NOMO-1 (cell line): ENCODE measurements around the gene DMWD.
"Not testable (repeated sequence)": the region's sequence is repeated elsewhere in the genome, so short reads cannot be mapped to it uniquely, and the experiment has no call there.

Experiments
- DNase-seq, 2 experiments: peaks; one replicate each; lab custom pipeline; 2025; ENCODE audit not compliant: unreplicated experiment in 2 of 2; lab: John Stamatoyannopoulos, UW

The DMWD gene

DNA sequence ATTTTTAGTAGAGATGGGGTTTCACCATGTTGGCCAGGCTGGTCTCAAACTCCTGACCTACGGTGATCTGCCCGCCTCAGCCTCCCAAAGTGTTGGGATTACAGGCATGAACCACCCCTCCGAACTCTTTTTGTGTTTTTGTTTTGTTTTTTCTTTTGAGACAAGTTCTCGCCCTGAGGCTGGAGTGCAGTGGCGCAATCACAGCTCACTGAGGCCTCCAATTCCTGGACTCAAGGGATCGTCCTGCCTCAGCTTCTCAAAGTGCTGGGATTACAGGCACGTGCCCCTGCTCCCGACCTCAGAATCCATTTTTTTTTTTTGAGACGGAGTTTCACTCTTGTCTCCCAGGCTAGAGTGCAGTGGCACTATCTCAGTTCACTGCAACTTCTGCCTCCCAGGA is 35.0 kb downstream of the DMWD start:
- no peak for DNase-seq

DNA sequence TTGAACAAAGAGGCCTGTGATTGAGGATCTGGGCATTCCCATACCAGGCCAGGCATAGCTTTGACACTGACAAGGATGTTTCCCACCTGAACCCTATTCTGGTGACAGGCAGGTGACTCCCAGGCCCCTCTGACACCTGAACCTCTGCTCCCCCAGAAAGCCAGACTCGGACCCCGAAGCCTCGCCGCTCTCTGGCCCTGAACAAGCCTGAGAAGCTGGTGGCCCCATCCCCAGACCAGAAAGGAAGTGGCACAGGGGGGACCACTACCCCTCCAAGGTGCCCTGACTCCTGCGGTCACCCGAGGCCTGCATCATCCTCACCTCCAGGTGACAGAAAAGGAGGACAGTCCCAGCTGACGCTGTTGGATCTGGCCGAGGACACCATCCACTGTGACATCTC is 38.3 kb downstream of the DMWD start:
- no peak for DNase-seq

DNA sequence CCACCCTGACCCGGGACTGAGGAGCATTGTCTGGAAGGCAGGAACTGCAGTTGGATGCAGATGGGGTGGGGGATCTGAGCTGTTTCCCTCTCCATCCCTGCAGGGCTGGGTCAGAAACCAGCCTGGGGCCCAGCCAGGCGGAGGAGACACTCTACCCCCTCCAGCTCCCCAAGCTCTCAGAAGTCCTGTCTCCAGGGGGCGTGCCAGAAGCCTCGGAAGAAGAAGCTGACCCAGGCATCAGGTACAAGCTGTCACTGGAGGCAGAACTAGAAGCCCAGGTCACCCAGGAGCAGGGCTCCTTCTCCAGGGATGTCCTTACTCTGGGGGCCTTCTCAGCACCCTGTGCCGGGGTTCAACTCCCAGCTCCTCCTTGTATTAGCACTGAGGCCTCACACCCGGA is 39.1 kb downstream of the DMWD start:
- no peak for DNase-seq

DNA sequence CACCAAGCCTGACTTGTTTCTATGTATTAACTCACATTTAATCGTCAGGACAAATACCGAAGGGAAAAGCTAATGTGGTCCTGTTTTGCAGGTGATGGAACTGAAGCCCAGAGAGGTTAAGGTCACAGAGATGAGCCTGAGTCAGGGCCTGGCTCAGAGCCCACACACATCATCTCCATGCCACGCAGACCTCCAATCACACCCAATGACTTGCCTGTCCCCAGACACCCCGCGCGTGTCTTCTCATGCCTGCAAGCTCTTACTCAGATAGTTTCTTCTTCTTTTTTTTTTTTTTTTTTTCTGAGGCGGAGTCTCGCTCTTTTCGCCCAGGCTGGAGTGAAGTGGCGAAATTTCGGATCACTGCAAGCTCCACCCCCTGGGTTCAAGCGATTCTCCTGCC is 40.0 kb downstream of the DMWD start:
- DNase-seq: no peak

GRCh38 chr19:45751483-45751882 is 41.2 kb downstream of the DMWD start:
- not testable (repeated sequence) for DNase-seq

DNA sequence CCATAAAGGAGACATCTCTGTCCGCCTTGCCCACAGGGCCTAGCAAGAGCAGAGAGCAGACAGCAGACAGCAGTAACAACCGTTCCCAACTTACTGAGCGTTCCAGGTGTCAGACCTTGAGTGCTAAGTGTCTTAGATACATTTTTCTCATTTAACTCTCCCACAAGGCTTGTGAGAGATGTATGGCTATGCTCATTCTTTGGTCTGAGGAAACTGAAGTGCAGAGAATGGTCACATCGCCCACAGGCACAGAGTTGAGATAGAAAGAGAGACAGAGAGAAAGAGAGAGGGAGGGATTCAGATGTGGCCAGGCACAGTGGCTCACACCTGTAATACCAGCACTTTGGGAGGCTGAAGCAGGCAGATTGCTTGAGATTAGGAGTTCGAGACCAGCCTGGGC is 45.1 kb downstream of the DMWD start:
- DNase-seq: no peak

DNA sequence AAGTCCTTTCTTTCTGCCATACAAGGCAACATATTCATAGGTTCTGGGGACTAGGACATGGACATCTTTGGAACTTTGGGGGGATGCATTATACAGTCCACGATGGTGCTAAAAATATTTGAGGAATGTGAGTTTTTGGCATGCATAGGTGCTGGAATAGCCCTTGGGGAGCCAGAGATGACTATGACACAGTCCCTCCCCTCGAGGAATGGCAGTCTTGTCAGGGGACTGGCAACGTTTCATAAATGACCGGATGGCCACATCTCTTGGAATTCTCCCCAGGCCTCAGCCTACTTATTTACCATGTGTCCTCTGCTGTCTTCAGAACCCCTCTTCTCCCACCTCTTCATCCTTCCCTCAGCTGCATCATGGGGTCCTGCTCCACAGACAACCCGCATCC is 45.8 kb downstream of the DMWD start:
- DNase-seq: no peak

DNA sequence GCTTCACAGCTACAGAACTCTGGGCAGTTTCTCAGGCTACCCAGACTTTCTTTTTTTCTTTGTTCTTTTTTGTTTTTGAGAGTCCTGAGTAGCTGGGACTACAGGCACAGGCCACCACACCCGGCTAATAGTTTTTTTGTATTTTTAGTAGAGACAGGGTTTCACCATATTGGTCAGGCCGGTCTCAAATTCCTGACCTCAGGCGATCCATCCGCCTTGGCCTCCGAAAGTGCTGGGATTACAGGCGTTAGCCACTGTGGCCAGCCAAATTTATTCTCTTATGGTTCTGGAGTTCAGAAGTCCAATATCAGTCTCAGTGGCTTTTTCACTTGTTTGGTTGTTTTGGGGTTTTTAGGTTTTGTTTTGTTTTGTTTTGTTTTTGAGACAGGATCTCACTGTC is 47.0 kb downstream of the DMWD start:
- DNase-seq: no peak

DNA sequence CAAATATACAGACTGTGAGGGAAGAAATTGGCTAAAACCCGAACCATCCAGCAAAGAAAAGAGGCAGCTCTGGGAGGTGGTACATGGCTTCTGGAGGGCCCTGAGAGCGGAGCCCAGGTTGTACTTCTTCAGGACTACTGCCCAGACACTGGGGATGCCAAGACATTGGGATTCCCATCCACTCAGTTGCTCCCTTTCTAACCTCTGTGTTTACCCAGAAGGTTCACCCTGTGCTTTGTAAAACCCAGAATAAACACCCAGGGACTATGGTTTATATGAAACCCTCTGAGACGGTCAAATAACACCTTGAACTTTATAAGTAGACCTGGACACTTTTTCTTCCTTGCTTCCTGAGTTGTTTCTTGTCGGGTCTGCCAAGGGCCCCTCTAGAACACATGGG is 49.7 kb downstream of the DMWD start:
- no peak for DNase-seq

- peak; percentile 53 to 64 for DNase-seq
Measured at GRCh38 chr19:45739498-45740439, 52.9 kb downstream of the DMWD start.

- no peak for DNase-seq
Measured at GRCh38 chr19:45733160-45733810, 59.4 kb downstream of the DMWD start, which contains the start of gene MEIOSIN. TSS of gene MEIOSIN (plus strand) at chr19:45733439. CDS start at chr19:45735377, 1,938 bp downstream.
